Measurements from ENCODE around the gene ESAM. TPM values are rescaled to one million over a fixed set of nuclear protein-coding genes. Genes with fewer than 3 reads are reported as not detected.

The ESAM gene
- total and polyA plus RNA-seq, 2 donors (not counting 1 experiment from before 2014, with no cell fraction given) = 1.4 to 14.5 TPM

GRCh38 chr11:124784051-124784450, 22.0 kb upstream of the ESAM start:
- Histone ChIP-seq H3K36me3 (replicated peaks in 1 of 2; ENCODE audit: control extremely low read depth in 1 of 2, control insufficient read depth in 1 of 2, extremely low read depth in 1 of 2, insufficient read depth in 2 of 2, low read length in 1 of 2) (no peaks in the 10 kb centered on the region), H3K4me2 (replicated peaks; ENCODE audit: low read depth, low read length, poor library complexity, severe bottlenecking) (no peak overlapping the region), H3K79me2 (ENCODE audit: control insufficient read depth, insufficient read depth, low read length) (peaks cover 23% of the 10 kb centered on the region), H3K9ac (ENCODE audit: low read length) (no peak overlapping the region), H3K4me1 (ENCODE audit: control insufficient read depth in 2 of 2, insufficient read depth in 2 of 2, low read length in 2 of 2) (no peaks in the 10 kb centered on the region), H4K20me1 (ENCODE audit: control insufficient read depth, insufficient read depth, low read length, poor library complexity, severe bottlenecking) (peaks cover 12% of the 10 kb centered on the region), H3K27ac (ENCODE audit: low read length in 2 of 2) (no peak overlapping the region), H3K27me3 (replicated peaks in 1 of 4; ENCODE audit: control extremely low read depth in 1 of 4, control insufficient read depth in 3 of 4, insufficient read depth in 4 of 4, low read length in 3 of 4) (no peaks in the 10 kb centered on the region), H3K9me3 (ENCODE audit: control extremely low read depth in 1 of 3, control insufficient read depth in 2 of 3, insufficient read depth in 1 of 3, low read length in 2 of 3) (no peaks in the 10 kb centered on the region), H3K4me3 (ENCODE audit: control extremely low read depth in 1 of 5, extremely low read depth in 1 of 5, insufficient read depth in 1 of 5, low read depth in 2 of 5, low read length in 4 of 5) (no peak overlapping the region), H2AFZ (ENCODE audit: insufficient read depth, low read depth, low read length, poor library complexity, severe bottlenecking) (no peak overlapping the region)
- H3K4me3 Mint-ChIP-seq = no peak overlapping the region
- ATAC-seq (ENCODE audit: low read depth) (no peak), DNase-seq (no peak)
- no peak overlapping the region for H3K27ac Mint-ChIP-seq
- intact Hi-C loops (cut with micrococcal nuclease) = no loop called here
- ChIA-PET CTCF (interaction anchor here (0.8 to 1.3 kb wide), 3 partner anchors 11 to 115 kb away, joined by 3 read pairs; no protein-coding TSS in a partner anchor), POLR2A (no interaction called here)
- WGBS (ENCODE audit: insufficient coverage) = 100% methylated on average over 2 of the region's 2 CpGs
- no peaks in the 10 kb centered on the region for H3K27me3 Mint-ChIP-seq
- H3K9me3 Mint-ChIP-seq (ENCODE audit: insufficient read depth) = no peaks in the 10 kb centered on the region
- TF ChIP-seq CTCF (IDR thresholded peaks at IDR 0.05) (no peak), EZH2 (IDR thresholded peaks at IDR 0.05; ENCODE audit: borderline replicate concordance, insufficient read depth, low read depth, low read length, poor library complexity, severe bottlenecking) (no peak)
- no peaks in the 10 kb centered on the region for H3K4me1 Mint-ChIP-seq

GRCh38 chr11:124783002-124783401, 20.9 kb upstream of the ESAM start:
- DNase-seq (no peak), ATAC-seq (ENCODE audit: low read depth) (no peak)
- H3K4me3 Mint-ChIP-seq = no peak overlapping the region
- no peak overlapping the region for H3K4me3 ChIP-seq (ENCODE audit: control extremely low read depth in 1 of 5, extremely low read depth in 1 of 5, insufficient read depth in 1 of 5, low read depth in 2 of 5, low read length in 4 of 5)
- H3K27me3 Mint-ChIP-seq = no peaks in the 10 kb centered on the region
- H3K9ac ChIP-seq (ENCODE audit: low read length) = no peak overlapping the region
- H3K36me3 ChIP-seq (replicated peaks in 1 of 2; ENCODE audit: control extremely low read depth in 1 of 2, control insufficient read depth in 1 of 2, extremely low read depth in 1 of 2, insufficient read depth in 2 of 2, low read length in 1 of 2) = no peaks in the 10 kb centered on the region
- H3K27ac Mint-ChIP-seq = no peak overlapping the region
- ChIA-PET POLR2A (no interaction called here), CTCF (interaction anchor here (0.9 to 2.0 kb wide), 7 partner anchors 8 to 138 kb away, joined by 3 to 7 read pairs (median 5); no protein-coding TSS in a partner anchor)
- H3K27ac ChIP-seq (ENCODE audit: low read length in 2 of 2) = no peak overlapping the region
- TF ChIP-seq EZH2 (IDR thresholded peaks at IDR 0.05; ENCODE audit: borderline replicate concordance, insufficient read depth, low read depth, low read length, poor library complexity, severe bottlenecking) (no peak), CTCF (IDR thresholded peaks at IDR 0.05) (no peak)
- no peaks in the 10 kb centered on the region for H3K9me3 Mint-ChIP-seq (ENCODE audit: insufficient read depth)
- H3K9me3 ChIP-seq (ENCODE audit: control extremely low read depth in 1 of 3, control insufficient read depth in 2 of 3, insufficient read depth in 1 of 3, low read length in 2 of 3) = no peaks in the 10 kb centered on the region
- H3K4me1 Mint-ChIP-seq = no peaks in the 10 kb centered on the region
- H3K79me2 ChIP-seq (ENCODE audit: control insufficient read depth, insufficient read depth, low read length) = peaks cover 26% of the 10 kb centered on the region
- intact Hi-C loops (cut with micrococcal nuclease) = no loop called here
- no peaks in the 10 kb centered on the region for H3K27me3 ChIP-seq (replicated peaks in 1 of 4; ENCODE audit: control extremely low read depth in 1 of 4, control insufficient read depth in 3 of 4, insufficient read depth in 4 of 4, low read length in 3 of 4)
- peaks cover 12% of the 10 kb centered on the region for H4K20me1 ChIP-seq (ENCODE audit: control insufficient read depth, insufficient read depth, low read length, poor library complexity, severe bottlenecking)
- H3K4me2 ChIP-seq (replicated peaks; ENCODE audit: low read depth, low read length, poor library complexity, severe bottlenecking) = no peak overlapping the region
- 93% methylated on average over 3 of the region's 4 CpGs for WGBS (ENCODE audit: insufficient coverage)
- no peaks in the 10 kb centered on the region for H3K4me1 ChIP-seq (ENCODE audit: control insufficient read depth in 2 of 2, insufficient read depth in 2 of 2, low read length in 2 of 2)
- H2AFZ ChIP-seq (ENCODE audit: insufficient read depth, low read depth, low read length, poor library complexity, severe bottlenecking) = no peak overlapping the region
